ENCODE data around the gene EIF2S2.

Gene EIF2S2

GRCh38 chr20:34061695-34062094 lies 50.3 kb downstream of the EIF2S2 start:
- DNase-seq = no peak

- DNase-seq = no peak
Observed at GRCh38 chr20:34060970-34061369, 51.1 kb downstream of the EIF2S2 start.

- no peak for DNase-seq
Observed at GRCh38 chr20:34058831-34059230, 53.2 kb downstream of the EIF2S2 start.

DNA sequence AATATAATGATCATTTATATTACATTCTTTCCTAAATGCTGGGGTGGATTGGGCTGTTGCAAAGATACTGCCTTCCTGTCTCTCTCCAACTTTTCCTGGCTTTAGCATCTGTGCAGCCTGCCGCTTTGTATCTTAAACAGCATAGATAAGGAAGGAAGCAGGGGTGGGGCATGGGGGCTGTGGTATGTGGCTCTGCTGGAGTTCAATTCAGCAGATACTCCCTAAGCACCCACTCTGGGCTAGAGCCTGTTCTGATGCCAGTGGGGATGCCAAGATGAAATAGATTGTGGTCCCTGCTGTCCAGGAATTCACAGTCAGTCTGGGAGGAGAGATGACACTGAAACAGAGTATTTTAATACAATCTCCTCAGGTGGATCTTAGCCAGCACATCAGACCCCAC lies 56.8 kb downstream of the EIF2S2 start:
- DNase-seq = no peak

DNA sequence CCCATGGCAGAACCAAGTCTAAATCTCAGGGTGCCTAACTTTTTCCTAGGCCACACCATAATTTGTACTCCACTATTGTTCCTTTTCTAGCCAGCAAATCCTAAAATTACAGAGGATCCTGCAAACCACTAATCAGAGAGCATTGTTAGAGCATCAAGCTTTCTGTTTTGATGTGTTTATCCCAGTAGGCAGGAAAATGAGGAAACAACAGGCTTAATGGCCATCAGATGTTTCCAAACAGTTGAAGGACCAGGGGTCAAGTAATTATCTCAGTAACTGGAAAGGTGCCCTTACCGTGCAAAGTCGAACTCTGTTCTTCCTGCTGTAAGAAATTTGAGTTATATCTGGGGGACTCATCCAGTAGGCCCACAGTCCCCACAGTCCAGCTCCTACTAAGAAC lies 59.6 kb downstream of the EIF2S2 start:
- no peak for DNase-seq

- no peak for DNase-seq
Observed at GRCh38 chr20:34049897-34050695, 61.9 kb downstream of the EIF2S2 start.

DNA sequence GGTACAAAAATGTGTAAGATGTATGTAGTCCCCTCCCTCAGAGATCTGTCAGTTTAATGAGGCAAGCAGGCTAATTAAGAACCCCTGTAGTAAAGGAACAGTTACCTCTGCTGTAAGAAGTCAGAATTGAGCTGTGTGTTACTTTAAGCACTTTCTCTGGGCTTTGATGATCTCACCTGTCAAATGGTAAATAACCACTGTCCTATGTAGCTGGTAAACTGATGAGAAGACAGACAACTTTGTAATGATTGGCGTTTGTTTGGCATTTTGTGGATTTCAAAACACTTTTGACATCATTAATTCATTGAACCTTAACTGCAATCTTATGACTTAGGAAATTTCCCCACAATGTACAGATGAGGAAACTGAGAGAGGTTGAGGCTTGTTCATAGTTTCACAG lies 62.7 kb downstream of the EIF2S2 start:
- DNase-seq = no peak

DNA sequence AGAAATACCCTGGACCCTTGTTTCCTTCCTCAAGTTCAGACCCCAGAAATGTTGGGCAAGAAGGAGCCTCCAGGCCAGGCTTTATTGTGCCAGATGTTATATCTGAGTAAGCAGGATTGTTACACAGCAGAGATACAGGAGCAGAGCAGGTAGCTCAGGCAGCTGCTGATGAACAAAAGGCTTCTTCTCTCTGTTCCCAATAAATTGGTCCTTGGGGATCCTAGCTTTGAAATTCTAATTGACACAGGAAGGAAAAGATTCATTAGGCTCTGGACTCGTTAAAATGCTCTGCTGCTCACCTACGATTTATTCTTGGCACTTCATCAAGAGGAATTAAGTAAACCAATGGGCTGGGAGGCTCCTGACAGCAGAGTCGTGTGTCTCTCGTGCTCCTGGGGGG lies 64.1 kb downstream of the EIF2S2 start:
- DNase-seq = no peak

GRCh38 chr20:34047010-34047687 lies 64.9 kb downstream of the EIF2S2 start:
- DNase-seq = no peak

DNA sequence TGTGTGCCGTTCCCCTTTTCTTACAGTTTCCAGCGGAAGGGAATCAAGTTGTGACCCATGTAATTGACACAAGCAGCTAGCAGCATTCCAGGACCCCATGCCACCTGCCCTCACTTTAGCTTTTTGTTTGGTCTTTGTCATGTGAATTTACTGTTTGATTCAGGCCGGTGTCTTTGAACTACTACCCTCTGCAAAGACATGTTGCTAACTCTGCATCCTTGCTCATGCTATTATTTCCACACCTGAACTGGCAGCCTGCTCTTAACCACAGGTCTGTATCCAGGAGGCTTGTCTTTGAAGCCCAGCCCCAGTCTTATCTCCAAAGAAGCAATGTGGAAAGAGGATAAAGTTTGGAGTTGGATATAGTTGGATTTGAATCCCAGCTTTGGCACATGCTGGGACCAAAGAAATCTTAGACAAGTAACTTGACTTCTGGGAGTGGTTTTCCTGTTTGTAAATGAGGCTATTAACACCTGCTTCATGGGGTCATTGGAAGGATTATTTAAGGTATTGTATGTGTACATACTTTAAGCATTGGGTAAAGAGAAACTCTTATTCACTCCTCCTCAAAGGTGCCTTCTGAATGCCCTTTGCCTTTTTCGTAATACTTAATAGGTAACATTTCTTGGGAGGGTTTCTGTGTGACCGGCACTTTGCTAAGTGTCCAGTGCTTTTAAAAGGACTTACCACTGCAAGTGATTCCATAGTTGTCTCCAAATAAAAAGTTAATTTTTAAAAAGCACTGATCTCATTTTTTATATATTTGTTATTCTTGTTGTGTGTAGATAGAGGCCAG lies 65.9 kb downstream of the EIF2S2 start:
- DNase-seq = no peak

- no peak for DNase-seq
Observed at GRCh38 chr20:34045294-34045693, 66.7 kb downstream of the EIF2S2 start.

GRCh38 chr20:34043025-34043424 lies 69.0 kb downstream of the EIF2S2 start:
- no peak for DNase-seq

DNA sequence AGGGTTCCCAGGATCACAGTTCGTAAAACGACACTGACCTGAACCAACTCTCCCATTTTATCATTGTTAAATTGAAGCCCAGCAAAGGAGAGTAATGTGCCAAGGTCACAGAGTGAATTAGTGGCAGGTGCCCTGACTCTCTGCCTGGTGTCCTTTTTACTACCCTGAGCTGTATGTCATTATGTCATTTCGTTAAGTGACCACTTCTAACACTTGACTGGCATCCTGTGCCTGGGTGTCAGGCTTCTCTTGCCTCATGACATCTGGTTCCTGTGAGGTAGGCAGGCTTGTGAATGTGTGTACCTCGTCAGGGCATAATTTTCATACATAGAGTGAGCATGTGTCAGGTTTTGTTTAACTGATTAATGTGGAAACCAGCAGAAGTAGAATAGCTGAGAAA lies 69.8 kb downstream of the EIF2S2 start:
- DNase-seq = no peak

- no peak for DNase-seq
Observed at GRCh38 chr20:34041226-34041625, 70.8 kb downstream of the EIF2S2 start.

GRCh38 chr20:34040300-34040995 lies 71.6 kb downstream of the EIF2S2 start:
- no peak for DNase-seq

Data from activated gamma-delta T cell treated with Interleukin-2 at 50 U/mL for 16 hours (primary cell).